Astrocyte (in vitro differentiated cells and primary cell): ENCODE measurements around the gene UMODL1. TPM values are rescaled to one million over a fixed set of nuclear protein-coding genes. Genes with fewer than 3 reads are reported as not detected.

ENCODE experiments used
- DNase-seq: peaks from one replicate; pipeline ENCODE4 v3.0.0-alpha.2; 2010; ENCODE audit warnings: low read depth
- FAIRE-seq: peaks from 2 replicates; lab custom pipeline; 2011; peaks lifted over from hg19 to GRCh38; lab: Jason Lieb, UNC
- H2AFZ ChIP-seq: 2 replicates; pipeline ENCODE4 v1.6.0; 2012; ENCODE audit warnings: low read depth, low read length, inconsistent platforms
- H3K27ac ChIP-seq: 2 replicates; pipeline ENCODE4 v1.5.1; 2011; ENCODE audit warnings: low read depth, low read length, inconsistent platforms
- H3K27me3 ChIP-seq: 2 replicates; pipeline ENCODE4 v1.6.0; 2011; ENCODE audit warnings: low read length, inconsistent platforms; ENCODE audit not compliant: insufficient read depth
- H3K36me3 ChIP-seq: 2 replicates; pipeline ENCODE4 v1.5.1; 2011; ENCODE audit warnings: low read length, inconsistent platforms; ENCODE audit not compliant: insufficient read depth
- H3K4me1 ChIP-seq: 2 replicates; pipeline ENCODE4 v1.5.1; 2011; ENCODE audit warnings: low read length, inconsistent platforms; ENCODE audit not compliant: insufficient read depth
- H3K4me2 ChIP-seq: 2 replicates; pipeline ENCODE4 v1.6.0; 2012; ENCODE audit warnings: low read length, inconsistent platforms
- H3K4me3 ChIP-seq: 2 replicates; pipeline ENCODE4 v1.5.1; 2011; ENCODE audit warnings: low read depth, mild to moderate bottlenecking, low read length, inconsistent platforms; ENCODE audit not compliant: insufficient read depth
- H3K79me2 ChIP-seq: 2 replicates; pipeline ENCODE4 v1.6.0; 2012; ENCODE audit warnings: mild to moderate bottlenecking, low read length, inconsistent platforms; ENCODE audit not compliant: insufficient read depth
- H3K9ac ChIP-seq: 2 replicates; pipeline ENCODE4 v1.6.0; 2012; ENCODE audit warnings: mild to moderate bottlenecking, low read length, inconsistent platforms
- H3K9me3 ChIP-seq: 2 replicates; pipeline ENCODE4 v1.5.1; 2012; ENCODE audit warnings: low read depth, mild to moderate bottlenecking, low read length, inconsistent platforms; ENCODE audit not compliant: insufficient read depth
- H4K20me1 ChIP-seq: 2 replicates; pipeline ENCODE4 v1.6.0; 2012; ENCODE audit warnings: low read length, inconsistent platforms; ENCODE audit not compliant: insufficient read depth
- H3K27ac Mint-ChIP-seq: one replicate; pipeline ENCODE4 v1.8.0; 2021; ENCODE audit warnings: mild to moderate bottlenecking, mixed read lengths; ENCODE audit not compliant: unreplicated experiment
- H3K27me3 Mint-ChIP-seq: one replicate; pipeline ENCODE4 v1.8.0; 2021; ENCODE audit warnings: low read depth, mixed read lengths; ENCODE audit not compliant: unreplicated experiment
- H3K36me3 Mint-ChIP-seq: one replicate; pipeline ENCODE4 v1.8.0; 2021; ENCODE audit warnings: low read depth, mixed read lengths; ENCODE audit not compliant: unreplicated experiment
- H3K4me1 Mint-ChIP-seq: one replicate; pipeline ENCODE4 v1.8.0; 2021; ENCODE audit warnings: low read depth, mixed read lengths; ENCODE audit not compliant: unreplicated experiment
- H3K4me3 Mint-ChIP-seq: one replicate; pipeline ENCODE4 v1.8.0; 2021; ENCODE audit warnings: mild to moderate bottlenecking, moderate library complexity, mixed read lengths; ENCODE audit not compliant: unreplicated experiment
- H3K9me3 Mint-ChIP-seq: one replicate; pipeline ENCODE4 v1.8.0; 2021; ENCODE audit warnings: mild to moderate bottlenecking, mixed read lengths; ENCODE audit not compliant: unreplicated experiment
- CTCF ChIP-seq: IDR thresholded peaks from 2 replicates; pipeline ENCODE4 v1.5.1; 2011; ENCODE audit warnings: low read depth, mild to moderate bottlenecking, inconsistent platforms, low read length, moderate library complexity; ENCODE audit not compliant: insufficient read depth
- EZH2 ChIP-seq: IDR thresholded peaks from 2 replicates; pipeline ENCODE4 v1.6.1; 2012; ENCODE audit warnings: mild to moderate bottlenecking, low read length, inconsistent platforms; ENCODE audit not compliant: insufficient read depth
- total RNA-seq: library from RNA; stranded (reverse); gene quantifications from 2 replicates; pipeline ENCODE4 v1.2.1, GENCODE V29; 2021

The UMODL1 gene
- total RNA-seq, 1 donor from 2014 or later, result not detected

- Histone ChIP-seq H2AFZ (no peak overlapping the region), H3K9ac (no peak overlapping the region), H3K27ac (no peak overlapping the region), H3K79me2 (no peaks in the 10 kb centered on the region), H3K27me3 (peaks cover 5% of the 10 kb centered on the region), H3K36me3 (no peaks in the 10 kb centered on the region), H3K4me1 (peaks cover 5% of the 10 kb centered on the region), H3K9me3 (no peaks in the 10 kb centered on the region), H4K20me1 (no peaks in the 10 kb centered on the region), H3K4me2 (no peak overlapping the region), H3K4me3 (no peak overlapping the region)
- Mint-ChIP-seq H3K27me3 (peaks cover 39% of the 10 kb centered on the region), H3K4me3 (no peak overlapping the region), H3K36me3 (no peaks in the 10 kb centered on the region), H3K27ac (no peak overlapping the region), H3K4me1 (peaks cover 5% of the 10 kb centered on the region), H3K9me3 (no peaks in the 10 kb centered on the region)
- FAIRE-seq (no peak), DNase-seq (peak; percentile 23)
- no peak for TF ChIP-seq EZH2
- TF ChIP-seq CTCF, result no peak
Observed at GRCh38 chr21:42112857-42113256, 41.7 kb downstream of the UMODL1 start.

- Histone ChIP-seq H3K4me2 (no peak overlapping the region), H3K27ac (no peak overlapping the region), H4K20me1 (no peaks in the 10 kb centered on the region), H3K79me2 (no peaks in the 10 kb centered on the region), H2AFZ (no peak overlapping the region), H3K4me1 (peaks cover 5% of the 10 kb centered on the region), H3K9me3 (no peaks in the 10 kb centered on the region), H3K27me3 (peaks cover 12% of the 10 kb centered on the region), H3K4me3 (no peak overlapping the region), H3K9ac (no peak overlapping the region), H3K36me3 (no peaks in the 10 kb centered on the region)
- Mint-ChIP-seq H3K4me1 (peaks cover 5% of the 10 kb centered on the region), H3K36me3 (no peaks in the 10 kb centered on the region), H3K9me3 (no peaks in the 10 kb centered on the region), H3K27ac (no peak overlapping the region), H3K4me3 (no peak overlapping the region), H3K27me3 (peaks cover 44% of the 10 kb centered on the region)
- DNase-seq (no peak), FAIRE-seq (no peak)
- TF ChIP-seq CTCF (no peak), EZH2 (no peak)
Observed at GRCh38 chr21:42113926-42114409, 42.9 kb downstream of the UMODL1 start.

GRCh38 chr21:42114646-42115045 is 43.5 kb downstream of the UMODL1 start:
- H3K4me3 ChIP-seq, result no peak overlapping the region
- DNase-seq (no peak), FAIRE-seq (no peak)
- H4K20me1 ChIP-seq, result no peaks in the 10 kb centered on the region
- Mint-ChIP-seq H3K36me3 (no peaks in the 10 kb centered on the region), H3K27ac (no peak overlapping the region), H3K27me3 (peaks cover 48% of the 10 kb centered on the region), H3K4me3 (no peak overlapping the region), H3K9me3 (no peaks in the 10 kb centered on the region), H3K4me1 (peaks cover 5% of the 10 kb centered on the region)
- no peak overlapping the region for H2AFZ ChIP-seq
- H3K79me2 ChIP-seq, result no peaks in the 10 kb centered on the region
- H3K4me2 ChIP-seq, result no peak overlapping the region
- peaks cover 17% of the 10 kb centered on the region for H3K27me3 ChIP-seq
- no peak overlapping the region for H3K27ac ChIP-seq
- no peaks in the 10 kb centered on the region for H3K9me3 ChIP-seq
- no peak overlapping the region for H3K9ac ChIP-seq
- TF ChIP-seq CTCF (no peak), EZH2 (no peak)
- H3K36me3 ChIP-seq, result no peaks in the 10 kb centered on the region
- peaks cover 5% of the 10 kb centered on the region for H3K4me1 ChIP-seq
